ENCODE results near the gene SCD. TPM values are rescaled to one million over a fixed set of nuclear protein-coding genes. Genes with fewer than 3 reads are reported as not detected.

The SCD gene
- total RNA-seq, 1 donor = 937 TPM

DNA sequence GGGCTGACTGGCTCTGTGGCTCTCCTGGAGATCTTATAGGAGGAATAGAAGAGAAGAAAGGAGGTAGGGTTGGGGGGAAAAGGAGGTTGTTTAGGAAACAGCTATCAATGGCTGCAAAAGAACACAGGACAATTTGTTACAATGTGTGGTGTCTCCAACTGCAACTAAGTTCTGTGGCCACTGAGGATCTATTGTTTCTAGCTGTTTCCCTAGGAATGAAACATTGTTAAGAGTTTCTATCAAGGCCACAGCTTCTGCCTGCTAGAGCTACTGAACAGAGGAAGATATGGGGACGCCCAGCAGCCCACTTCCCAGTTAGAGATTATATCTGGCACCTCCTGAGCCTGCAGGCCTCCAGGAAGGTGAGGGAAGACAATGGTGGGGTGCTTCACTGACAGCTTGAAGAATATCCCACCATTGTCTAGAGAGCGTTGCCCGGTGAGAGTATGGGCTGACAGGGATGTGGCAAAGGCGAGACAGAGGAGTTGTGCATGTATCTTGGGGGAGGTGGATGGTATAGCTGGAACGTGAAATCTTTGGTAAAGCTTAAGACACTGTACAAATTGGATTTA, 4.0 kb downstream of the SCD start:
- TF ChIP-seq, protein P1, sequence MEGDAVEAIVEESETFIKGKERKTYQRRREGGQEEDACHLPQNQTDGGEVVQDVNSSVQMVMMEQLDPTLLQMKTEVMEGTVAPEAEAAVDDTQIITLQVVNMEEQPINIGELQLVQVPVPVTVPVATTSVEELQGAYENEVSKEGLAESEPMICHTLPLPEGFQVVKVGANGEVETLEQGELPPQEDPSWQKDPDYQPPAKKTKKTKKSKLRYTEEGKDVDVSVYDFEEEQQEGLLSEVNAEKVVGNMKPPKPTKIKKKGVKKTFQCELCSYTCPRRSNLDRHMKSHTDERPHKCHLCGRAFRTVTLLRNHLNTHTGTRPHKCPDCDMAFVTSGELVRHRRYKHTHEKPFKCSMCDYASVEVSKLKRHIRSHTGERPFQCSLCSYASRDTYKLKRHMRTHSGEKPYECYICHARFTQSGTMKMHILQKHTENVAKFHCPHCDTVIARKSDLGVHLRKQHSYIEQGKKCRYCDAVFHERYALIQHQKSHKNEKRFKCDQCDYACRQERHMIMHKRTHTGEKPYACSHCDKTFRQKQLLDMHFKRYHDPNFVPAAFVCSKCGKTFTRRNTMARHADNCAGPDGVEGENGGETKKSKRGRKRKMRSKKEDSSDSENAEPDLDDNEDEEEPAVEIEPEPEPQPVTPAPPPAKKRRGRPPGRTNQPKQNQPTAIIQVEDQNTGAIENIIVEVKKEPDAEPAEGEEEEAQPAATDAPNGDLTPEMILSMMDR (IDR thresholded peaks at IDR 0.05; ENCODE audit: insufficient read depth, low read depth, low read length) = no peak
- H3K4me3 ChIP-seq (ENCODE audit: low read depth, low read length) = peak overlapping the region; percentile 96
- DNase-seq (ENCODE audit: low read depth) = no peak

DNA sequence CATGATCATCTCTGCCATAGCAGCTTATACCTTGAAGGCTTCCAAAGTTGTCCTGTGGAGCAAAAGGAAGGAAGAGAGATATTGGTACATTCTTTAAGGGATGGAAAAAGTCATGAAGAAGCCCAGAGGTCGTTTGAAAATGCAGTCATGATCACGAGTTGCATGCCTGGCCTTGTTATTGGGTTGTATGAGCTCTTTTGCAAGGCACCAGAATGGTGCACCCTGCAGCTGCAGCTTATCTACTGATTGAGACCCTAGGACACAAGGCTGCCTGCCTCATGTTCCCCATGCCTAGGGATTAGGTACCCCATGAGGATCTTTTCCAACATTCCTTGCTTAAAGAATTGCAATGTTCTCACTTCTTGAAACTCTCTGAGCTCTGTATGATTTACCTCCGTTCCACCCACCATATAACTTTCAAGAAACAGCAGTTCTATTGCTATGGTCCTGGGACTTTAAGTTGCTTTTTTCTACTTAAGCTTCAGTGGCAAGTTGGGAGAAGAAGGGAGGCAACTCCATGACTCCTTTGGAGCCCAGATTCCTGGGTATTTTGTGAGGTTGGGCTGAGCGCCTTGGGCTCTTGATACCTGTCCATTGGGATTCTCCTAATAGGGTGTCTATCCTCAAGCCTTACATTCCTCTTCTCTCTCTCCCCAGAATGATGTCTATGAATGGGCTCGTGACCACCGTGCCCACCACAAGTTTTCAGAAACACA, 6.9 kb downstream of the SCD start:
- TF ChIP-seq, protein P1 (IDR thresholded peaks at IDR 0.05; ENCODE audit: insufficient read depth, low read depth, low read length) = no peak
- H3K4me3 ChIP-seq (ENCODE audit: low read depth, low read length) = no peak overlapping the region
- no peak for DNase-seq (ENCODE audit: low read depth)

DNA sequence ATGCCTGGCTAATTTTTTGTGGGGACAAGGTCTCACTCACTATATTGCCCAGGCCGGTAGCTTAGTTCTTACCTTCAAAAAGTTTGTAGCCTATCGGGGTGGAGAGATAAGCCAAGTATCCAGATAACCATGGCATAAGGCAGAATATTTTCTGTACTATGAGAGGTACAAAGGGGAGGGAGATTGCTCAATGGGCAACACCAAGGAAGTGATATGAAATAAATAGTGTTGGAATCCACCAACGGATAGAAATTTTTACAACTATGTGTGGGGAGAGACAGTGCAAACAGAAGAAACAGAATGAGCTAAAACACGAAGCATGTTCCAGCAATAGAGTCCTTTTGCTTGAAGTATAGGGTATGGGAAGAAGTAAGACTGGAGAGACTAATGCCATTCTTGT, 8.1 kb downstream of the SCD start:
- TF ChIP-seq, protein P1 (IDR thresholded peaks at IDR 0.05; ENCODE audit: insufficient read depth, low read depth, low read length) = no peak
- no peak for DNase-seq (ENCODE audit: low read depth)
- H3K4me3 ChIP-seq (ENCODE audit: low read depth, low read length) = no peak overlapping the region

DNA sequence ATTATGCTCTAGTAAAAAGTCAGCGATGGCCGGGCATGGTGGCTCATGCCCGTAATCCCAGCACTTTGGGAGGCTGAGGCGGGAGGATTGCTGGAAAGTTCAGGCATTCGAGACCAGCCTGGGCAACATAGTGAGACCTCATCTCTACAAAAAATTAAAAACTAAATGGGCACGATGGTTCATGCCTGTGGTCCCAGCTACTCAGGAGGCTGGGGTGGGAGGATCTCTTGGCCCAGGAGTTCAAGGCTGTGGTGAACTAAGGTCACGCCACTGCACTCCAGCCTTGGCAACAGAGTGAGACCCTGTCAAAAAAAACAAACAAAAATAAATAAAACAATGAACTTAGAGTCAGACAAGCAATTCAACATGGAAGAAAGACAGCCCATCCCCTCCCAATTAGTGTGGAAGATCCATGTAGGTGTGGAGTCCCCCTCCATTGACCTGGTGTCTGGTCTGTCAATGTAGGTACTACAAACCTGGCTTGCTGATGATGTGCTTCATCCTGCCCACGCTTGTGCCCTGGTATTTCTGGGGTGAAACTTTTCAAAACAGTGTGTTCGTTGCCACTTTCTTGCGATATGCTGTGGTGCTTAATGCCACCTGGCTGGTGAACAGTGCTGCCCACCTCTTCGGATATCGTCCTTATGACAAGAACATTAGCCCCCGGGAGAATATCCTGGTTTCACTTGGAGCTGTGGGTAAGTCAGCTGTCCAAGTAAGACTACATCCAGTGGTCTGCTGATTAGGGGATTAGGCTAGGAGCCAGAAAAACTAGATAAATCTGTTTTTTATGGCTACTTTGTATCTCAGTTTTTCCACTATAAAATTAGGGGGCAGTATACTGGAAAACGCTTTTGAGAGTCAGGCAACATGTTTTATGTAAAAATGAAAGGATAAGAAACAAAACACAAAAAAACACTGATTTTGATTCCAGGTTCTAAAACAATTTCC, 9.3 kb downstream of the SCD start:
- TF ChIP-seq, protein P1 (IDR thresholded peaks at IDR 0.05; ENCODE audit: insufficient read depth, low read depth, low read length) = no peak
- no peak overlapping the region for H3K4me3 ChIP-seq (ENCODE audit: low read depth, low read length)
- peak; percentile 84 for DNase-seq (ENCODE audit: low read depth)

DNA sequence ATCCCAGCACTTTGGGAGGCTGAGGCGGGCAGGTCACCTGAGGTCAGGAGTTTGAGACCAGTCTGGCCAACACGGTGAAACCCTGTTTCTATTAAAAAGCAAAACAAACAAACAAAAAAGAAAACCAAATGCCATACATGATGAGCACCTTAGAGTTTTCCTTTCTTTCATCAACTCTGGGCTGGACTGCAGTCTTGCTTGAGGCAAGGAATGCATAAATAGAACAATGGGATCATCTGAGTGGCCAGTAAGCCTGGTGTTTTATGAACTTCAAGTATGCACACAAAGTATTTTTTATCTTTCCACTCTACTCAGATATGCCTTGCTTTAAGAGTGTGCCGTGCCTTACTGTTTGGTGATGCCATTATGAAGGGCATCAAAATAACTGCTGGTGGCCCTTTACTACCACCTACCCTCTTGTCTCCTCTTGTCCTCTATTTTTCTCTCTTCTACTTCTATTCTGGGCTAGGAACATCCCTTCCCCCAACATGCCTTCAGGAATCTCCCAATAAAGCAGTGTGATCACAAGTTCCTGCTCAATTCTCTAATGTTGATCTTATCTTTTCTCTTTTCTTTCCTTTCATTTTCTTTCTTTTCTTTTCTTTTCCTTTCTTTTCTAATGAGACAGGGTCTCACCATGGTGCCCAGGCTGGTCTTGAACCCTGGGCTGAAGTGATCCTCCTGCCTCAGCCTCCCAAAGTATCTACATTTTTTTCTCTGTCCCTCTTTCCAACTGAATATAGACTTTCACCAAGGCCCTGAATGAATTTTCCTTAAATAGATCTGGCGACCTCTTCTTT, 10.2 kb downstream of the SCD start:
- H3K4me3 ChIP-seq (ENCODE audit: low read depth, low read length) = no peak overlapping the region
- TF ChIP-seq, protein P1 (IDR thresholded peaks at IDR 0.05; ENCODE audit: insufficient read depth, low read depth, low read length) = no peak
- DNase-seq (ENCODE audit: low read depth) = peak; percentile 46

DNA sequence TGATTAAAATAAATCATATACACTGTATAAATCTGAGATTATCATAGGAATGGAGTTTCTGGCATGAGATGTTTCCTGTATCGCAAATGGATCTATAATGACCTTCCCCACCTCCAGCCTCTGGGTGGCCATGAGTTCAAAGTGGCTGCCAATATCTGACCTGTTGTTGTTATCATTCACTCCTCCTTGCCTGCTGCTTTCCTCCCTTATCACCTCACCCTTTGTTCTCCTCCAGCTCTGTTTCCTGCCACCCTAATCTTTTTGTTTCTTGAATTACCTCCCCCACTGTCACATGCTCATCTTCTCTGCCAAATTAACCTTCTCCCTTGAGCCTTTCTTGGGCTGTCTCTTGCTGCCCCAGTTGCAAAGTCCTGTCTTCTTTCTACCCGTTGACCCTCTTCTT, 12.0 kb downstream of the SCD start:
- no peak overlapping the region for H3K4me3 ChIP-seq (ENCODE audit: low read depth, low read length)
- TF ChIP-seq, protein P1 (IDR thresholded peaks at IDR 0.05; ENCODE audit: insufficient read depth, low read depth, low read length) = no peak
- DNase-seq (ENCODE audit: low read depth) = no peak
